TTC549 (cell line): ENCODE data around the gene OR12D1.
"Not testable (repeated sequence)": the region's sequence is repeated elsewhere in the genome, so short reads cannot be mapped to it uniquely, and the experiment has no call there.

ENCODE experiments used
- FAIRE-seq: peaks from 2 replicates; lab custom pipeline; 2012; peaks lifted over from hg19 to GRCh38; lab: Jason Lieb, UNC

OR12D1 gene

GRCh38 chr6:29414588-29414987, at the start of gene OR12D1:
OR12D1 (plus strand) TSS chr6:29414928.
- FAIRE-seq, result no peak

GRCh38 chr6:29368765-29369164, 46.0 kb upstream of the OR12D1 start, which contains the start of gene OR5V1:
OR5V1 (minus strand) TSS chr6:29368865; CDS start chr6:29356195, 12,670 bp downstream.
- FAIRE-seq, result no peak

- no peak for FAIRE-seq
These were observed 39.5 kb upstream of the OR12D1 start, which contains the start of gene OR12D3 for GRCh38 chr6:29375191-29375590. OR12D3 (minus strand) TSS chr6:29375291; CDS start chr6:29375287, 4 bp downstream.

- FAIRE-seq, result no peak
These were observed 38.7 kb upstream of the OR12D1 start for GRCh38 chr6:29376003-29376402.

GRCh38 chr6:29388533-29388932, 26.2 kb upstream of the OR12D1 start:
- no peak for FAIRE-seq

- FAIRE-seq, result no peak
These were observed 19.4 kb upstream of the OR12D1 start, which contains the start of gene OR12D2 for GRCh38 chr6:29395331-29395730. OR12D2 (plus strand) TSS chr6:29395631; CDS start chr6:29396700, 1,069 bp downstream.

- FAIRE-seq, result no peak
These were observed 15.2 kb upstream of the OR12D1 start for GRCh38 chr6:29399525-29399924.

GRCh38 chr6:29403801-29404200, 10.9 kb upstream of the OR12D1 start:
- FAIRE-seq, result no peak

- no peak for FAIRE-seq
These were observed 4.8 kb downstream of the OR12D1 start for GRCh38 chr6:29419516-29419915.

- FAIRE-seq, result no peak
These were observed 9.4 kb downstream of the OR12D1 start for GRCh38 chr6:29424168-29424567.

- FAIRE-seq, result no peak
These were observed 9.8 kb downstream of the OR12D1 start for GRCh38 chr6:29424575-29424974.

GRCh38 chr6:29425075-29425474, 10.3 kb downstream of the OR12D1 start:
- FAIRE-seq, result no peak

- FAIRE-seq, result no peak
These were observed 11.9 kb downstream of the OR12D1 start for GRCh38 chr6:29426654-29427053.

- not testable (repeated sequence) for FAIRE-seq
These were observed 22.0 kb downstream of the OR12D1 start for GRCh38 chr6:29436730-29437129.

GRCh38 chr6:29439006-29439405, 24.3 kb downstream of the OR12D1 start, which contains the start of gene OR10C1:
OR10C1 (plus strand) TSS chr6:29439306; CDS start chr6:29440016, 710 bp downstream.
- no peak for FAIRE-seq

- no peak for FAIRE-seq
These were observed 28.0 kb downstream of the OR12D1 start for GRCh38 chr6:29442719-29443118.

GRCh38 chr6:29444031-29444430, 29.3 kb downstream of the OR12D1 start:
- FAIRE-seq, result not testable (repeated sequence)

- no peak for FAIRE-seq
These were observed 32.9 kb downstream of the OR12D1 start for GRCh38 chr6:29447670-29448069.

- FAIRE-seq, result no peak
These were observed 36.9 kb downstream of the OR12D1 start for GRCh38 chr6:29451471-29452193.

- FAIRE-seq, result no peak
These were observed 42.2 kb downstream of the OR12D1 start, which contains the start of the genes OR11A1 and OR2H1 for GRCh38 chr6:29456971-29457370. OR11A1 (minus strand) TSS chr6:29457071; CDS start chr6:29427641, 29,430 bp downstream. OR2H1 (plus strand) TSS chr6:29457155; CDS start chr6:29461770, 4,615 bp downstream.

GRCh38 chr6:29461021-29461814, 46.5 kb downstream of the OR12D1 start:
- no peak for FAIRE-seq

GRCh38 chr6:29462022-29462421, 47.3 kb downstream of the OR12D1 start:
- no peak for FAIRE-seq

GRCh38 chr6:29465279-29465678, 50.6 kb downstream of the OR12D1 start:
- no peak for FAIRE-seq
